NCI-H2196 treated with DMSO at 0.1 percent for 48 hours (cell line): ENCODE data around the gene CDIP1.

Source experiments
- DNase-seq: peaks from one replicate; lab custom pipeline; 2025; ENCODE audit not compliant: unreplicated experiment; lab: John Stamatoyannopoulos, UW

The CDIP1 gene

GRCh38 chr16:4539716-4540284 is 1.2 kb upstream of the CDIP1 start:
- DNase-seq, result no peak

DNA sequence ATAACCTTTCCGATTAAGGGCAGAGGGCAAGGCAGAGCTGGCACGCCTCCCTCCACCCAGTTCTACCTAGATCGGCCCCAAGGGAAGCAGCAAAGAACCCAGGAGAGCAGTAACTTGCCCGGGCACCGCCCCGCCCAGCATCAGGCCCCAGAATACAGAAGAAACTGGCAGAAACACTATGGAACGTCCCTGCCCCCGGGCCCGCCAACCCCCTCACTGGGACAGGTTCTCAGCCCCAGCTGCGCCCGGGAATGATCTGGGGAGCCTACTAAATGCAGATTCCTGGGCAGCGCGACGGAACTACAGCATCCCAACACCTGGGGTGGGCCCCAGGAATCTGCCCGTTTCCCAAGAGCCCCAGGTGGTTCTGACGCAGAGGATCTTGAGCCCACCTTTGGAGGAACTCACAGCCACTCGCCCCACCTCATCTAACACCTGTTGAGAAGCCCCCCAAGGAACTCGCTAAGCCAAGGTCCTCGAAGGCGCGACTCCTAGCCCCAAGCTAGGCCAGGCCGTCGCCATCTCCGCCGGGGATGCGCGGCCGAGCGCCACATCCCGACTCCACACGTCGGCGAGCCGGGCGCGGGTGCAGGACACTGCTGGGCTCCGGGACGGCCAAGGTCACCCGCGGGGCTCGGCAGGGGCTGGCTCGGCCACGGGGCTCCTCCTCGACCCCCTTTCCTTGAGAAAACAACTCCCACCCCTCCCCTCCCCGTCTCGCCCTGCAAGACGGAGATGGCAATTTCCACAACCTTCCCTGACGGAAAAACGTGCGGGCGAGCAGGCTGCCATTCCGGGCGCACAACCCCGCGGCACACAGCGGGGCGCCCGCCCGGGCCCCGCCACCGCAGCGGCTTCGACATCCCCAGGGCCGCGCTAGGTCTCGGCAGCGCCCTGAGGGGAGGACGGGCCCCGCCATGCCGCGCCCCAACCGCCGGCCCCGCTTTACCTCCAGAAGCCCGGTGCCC is 913 bp downstream of the CDIP1 start:
- no peak for DNase-seq

DNA sequence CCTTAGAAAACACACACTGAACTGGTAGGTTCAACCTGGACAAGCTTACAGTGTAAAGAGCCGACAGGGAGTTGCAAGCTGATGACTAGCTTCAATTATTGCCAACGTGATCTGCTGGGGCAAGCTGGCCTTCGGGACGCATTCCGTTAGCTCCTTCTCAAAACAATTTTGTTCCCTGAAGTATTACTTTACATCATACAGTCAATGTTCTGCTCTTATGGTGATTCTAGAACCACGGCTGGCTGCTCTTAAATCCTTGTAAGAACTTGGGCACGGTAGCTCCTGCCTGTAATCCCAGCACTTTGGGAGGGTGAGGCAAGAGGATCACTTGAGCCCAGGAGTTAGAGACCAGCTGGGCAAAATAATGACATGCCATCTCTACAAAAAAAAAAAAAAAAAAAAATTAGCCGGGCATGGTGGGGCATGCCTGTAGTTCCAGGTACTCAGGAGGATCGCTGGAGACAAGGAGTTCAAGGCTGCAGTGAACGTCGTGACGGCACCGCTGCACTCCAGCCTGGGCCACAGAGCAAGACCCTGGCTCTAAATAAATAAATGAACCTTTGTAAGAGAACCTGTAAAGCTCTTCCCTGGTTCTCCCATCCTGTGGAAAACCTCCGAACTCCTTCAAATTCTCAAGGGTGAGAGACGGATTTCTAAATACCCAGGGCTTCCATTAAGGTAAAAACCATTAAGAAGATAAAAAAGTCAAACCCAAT is 2.0 kb downstream of the CDIP1 start:
- DNase-seq, result no peak

DNA sequence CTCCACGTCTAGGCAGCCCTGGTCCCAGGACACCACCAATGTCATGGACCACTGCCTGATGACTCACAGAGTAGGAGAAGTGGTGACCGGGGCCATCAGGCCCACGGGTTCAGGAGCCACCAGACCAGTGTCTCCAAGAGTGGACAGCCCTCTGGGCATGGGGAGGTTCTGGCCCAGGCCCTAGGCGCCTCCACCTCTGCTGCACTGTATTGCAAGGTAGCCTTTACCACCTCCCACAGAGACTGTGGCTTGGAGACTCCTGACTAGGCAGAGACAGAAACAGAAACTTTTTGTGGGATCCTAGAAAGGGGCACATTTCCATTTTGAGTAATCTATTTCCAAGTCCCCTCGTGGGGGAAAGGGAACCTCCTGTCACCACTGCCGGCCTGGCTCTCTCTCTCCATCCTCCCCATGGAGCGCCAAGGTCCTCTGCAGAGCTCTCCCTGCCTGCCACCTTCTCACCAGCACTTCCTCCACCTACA is 2.9 kb downstream of the CDIP1 start:
- no peak for DNase-seq

DNA sequence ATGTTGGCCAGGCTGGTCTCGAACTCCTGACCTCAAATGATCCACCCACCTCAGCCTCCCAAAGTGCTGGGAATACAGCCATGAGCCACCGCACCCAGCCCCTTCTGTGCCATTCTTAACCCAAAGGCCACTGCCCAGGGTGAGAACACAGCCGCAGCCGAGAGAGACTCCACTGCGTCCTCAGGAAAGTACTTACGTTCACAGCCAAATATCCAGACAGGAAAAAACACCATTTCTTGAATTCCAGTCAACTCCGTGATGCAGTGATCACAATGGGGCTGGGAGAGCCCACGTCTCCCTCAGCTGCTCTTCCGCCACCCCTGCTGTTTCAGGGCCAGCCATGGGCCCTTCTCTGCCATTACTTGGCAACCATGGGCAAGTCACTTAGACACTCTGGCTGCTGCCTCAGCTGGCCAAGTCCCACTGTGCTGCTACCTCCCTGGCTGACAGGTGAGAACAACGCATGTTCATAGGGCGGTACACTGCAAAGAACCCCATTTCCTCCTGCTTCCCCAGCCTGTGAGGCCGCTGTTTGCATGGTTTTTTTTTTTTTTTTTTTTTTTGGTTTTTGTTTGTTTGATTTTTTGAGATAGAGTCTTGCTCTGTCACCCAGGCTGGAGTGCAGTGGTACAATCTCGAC is 4.3 kb downstream of the CDIP1 start:
- DNase-seq, result no peak

- no peak for DNase-seq
Observed at GRCh38 chr16:4533490-4533889, 5.1 kb downstream of the CDIP1 start.

DNA sequence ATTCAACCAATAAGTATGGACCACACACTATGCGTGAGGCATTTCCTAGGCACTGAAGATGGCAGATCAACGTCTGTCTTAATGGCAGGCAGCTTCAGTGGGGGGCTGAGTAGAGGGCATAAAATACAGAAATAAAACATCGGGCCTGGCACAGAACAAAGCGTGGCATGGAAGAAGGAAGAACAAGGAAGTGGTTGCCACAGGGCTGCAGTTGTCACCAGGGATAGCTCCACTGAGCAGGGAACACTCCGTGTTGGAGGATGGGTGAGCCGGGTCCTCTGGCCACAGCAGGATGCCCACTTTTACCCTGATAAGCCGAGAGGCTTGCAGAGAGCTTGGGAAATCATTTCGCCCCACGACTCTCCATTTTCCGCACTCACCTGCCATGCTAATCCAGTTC is 6.3 kb downstream of the CDIP1 start:
- DNase-seq, result no peak

DNA sequence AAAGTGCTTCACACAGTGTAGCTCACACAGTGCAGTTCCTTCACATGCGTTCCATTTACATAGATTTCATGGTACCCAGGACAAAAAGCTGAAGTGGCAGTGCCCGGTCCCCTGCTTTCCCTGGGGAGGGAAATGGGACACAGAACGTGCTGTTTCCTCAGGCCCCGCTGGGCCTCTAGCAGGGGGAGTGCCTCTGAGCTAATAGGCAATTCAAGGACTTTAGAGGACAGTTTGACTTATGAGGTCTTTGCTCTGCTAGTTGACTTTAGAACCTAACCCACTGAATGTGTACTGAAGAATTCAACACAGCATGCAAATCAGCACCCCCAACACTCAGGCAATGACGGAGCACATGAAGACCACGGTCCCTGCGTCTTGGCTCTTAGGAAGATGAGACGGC is 6.8 kb downstream of the CDIP1 start:
- no peak for DNase-seq

- DNase-seq, result no peak
Observed at GRCh38 chr16:4529085-4530060, 9.2 kb downstream of the CDIP1 start.

DNA sequence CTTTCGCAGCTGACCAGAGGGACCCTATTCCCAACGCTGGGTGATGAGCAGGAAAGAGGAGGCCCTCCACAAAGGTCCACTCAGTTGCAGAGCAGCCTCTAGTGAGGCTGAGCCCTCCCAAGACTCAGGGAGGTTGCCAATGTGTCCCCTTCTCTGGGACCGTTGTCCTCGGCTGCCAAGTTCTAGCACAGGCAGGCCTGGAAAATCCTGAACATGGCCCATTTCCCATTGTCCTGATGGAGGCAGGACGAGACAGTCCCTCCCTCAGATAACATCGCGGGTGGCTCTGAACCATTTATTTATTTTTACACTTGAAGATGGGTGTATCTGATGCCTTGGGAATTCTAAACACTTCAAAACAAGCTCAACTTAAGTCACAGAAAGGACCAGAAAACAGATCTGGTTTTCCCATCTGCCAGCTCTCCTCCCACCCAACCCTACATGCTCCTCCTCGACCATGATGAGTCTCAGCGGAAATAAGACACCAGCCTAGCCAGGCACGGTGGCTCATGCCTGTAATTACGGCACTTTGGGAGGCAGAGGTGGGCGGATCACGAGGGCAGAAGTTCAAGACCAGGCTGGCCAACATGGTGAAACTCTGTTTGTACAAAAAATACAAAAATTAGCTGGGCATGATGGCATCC is 12.8 kb downstream of the CDIP1 start:
- no peak for DNase-seq

DNA sequence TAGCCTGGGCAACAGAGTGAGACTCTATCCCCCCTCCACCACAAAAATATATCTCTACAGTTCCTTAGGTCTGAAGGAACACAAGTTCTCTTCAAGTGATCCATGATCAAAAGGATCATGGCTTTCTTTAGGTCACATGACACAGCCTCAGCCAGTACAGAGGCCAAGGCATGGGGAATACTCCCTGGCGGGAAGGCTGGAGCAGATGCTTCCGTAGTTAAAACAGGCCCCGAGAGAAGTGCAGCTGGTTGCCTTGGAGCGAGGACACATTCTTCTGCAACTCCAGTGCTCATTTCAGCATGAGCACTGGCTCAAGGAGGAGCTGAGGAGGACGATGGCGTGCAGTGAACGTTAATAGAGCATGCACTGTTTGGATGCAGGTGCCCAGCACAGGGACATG is 13.5 kb downstream of the CDIP1 start:
- no peak for DNase-seq

DNA sequence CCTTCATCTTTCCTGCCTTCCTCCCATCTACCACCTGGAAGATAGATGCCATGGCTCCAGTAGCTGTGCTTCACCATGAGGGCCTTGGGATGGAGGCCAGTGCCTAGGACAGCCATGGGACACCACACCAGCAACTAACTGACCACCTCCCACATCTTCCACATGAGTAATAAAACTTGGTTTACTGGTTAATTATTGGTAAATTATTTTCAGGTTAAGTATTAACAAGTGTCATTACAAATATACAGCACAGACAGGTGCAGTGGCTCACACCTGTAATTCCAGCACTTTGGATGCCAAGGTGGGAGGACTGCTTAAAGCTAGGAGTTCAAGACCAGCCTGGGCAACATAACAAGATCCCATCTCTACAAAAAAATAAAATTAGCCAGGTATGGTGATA is 14.0 kb downstream of the CDIP1 start:
- DNase-seq, result no peak

GRCh38 chr16:4523686-4524085 is 14.9 kb downstream of the CDIP1 start:
- DNase-seq, result no peak

DNA sequence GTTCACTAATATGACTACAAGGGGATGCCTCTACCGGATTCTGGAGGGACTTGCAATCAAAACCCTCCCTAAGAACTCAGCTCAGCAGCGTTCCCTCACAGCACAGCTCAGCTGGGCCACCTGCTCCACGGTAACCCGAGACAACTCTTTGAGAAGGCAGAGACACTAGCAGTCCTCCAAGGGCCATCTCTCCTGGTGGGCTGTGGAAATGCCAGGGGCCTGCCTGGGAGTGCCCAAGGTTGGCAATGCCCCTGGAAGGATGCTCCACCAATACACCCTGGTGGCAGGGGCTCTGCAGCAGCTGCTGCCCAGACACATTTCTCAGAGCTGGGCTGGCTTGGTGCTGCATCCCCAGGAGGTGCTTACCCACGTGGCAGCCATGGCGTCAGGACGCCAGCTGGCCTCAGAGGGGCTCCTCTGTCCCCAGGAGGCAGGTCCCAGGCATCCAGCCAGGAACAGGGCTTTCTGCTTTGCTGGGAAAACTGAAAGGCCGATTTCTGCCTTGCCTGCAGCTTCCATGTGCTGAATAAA is 16.5 kb downstream of the CDIP1 start:
- peak; percentile 66 for DNase-seq

DNA sequence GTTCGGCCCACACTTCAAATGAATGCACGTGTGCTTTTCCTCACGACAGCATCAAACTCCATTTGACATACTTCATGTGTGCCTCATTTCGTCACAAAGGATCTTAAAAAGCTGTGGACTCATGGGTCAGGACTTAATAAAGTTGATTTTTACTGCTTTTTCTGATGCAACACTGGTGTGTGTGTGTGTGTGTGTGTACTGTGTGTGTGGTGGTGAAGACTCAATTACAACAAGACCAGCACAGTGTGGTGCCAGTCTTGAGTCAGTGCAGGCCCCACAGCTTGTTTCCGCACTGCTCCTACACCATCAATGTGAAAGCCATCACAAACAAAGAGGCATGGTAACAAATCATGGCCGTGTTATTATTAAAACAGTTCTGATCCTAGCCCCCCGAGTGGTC is 17.7 kb downstream of the CDIP1 start:
- DNase-seq, result no peak

DNA sequence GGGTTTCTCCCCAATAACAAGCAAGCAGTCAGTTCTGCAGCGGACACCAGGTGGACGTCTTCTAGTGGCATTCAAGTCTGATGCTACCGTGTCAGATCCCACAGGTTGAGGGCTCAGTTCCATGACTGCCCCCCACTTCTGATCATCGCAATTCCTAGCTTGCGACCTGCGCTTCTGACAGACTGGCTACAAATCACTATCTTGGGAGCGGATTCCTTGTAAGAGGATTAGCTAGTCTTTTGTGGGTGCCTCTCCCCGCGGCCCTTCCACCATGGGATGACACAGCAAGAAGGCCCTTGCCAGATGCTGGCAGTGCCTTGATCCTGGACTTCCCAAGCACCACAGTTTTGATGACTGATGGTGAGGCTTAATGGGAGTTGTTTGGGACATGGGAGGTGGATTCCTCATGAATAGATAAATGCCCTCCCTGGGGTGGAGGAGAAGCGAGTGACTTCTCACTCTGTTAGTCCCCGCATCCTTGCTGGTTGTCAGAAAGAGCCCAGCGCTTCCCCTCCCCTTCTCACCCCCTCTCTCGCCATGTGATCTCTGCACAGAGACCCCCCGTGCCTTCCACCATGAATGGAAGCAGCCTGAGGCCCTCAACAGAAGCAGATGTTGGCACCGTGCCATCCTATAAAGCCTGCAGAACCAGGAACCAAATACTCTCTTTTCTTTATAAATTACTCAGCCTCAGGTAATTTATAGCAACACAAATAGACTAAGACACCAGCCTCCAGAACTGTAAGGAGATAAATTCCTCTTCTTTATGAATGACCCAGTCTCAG is 19.1 kb downstream of the CDIP1 start:
- no peak for DNase-seq

GRCh38 chr16:4517812-4518680 is 20.5 kb downstream of the CDIP1 start:
- DNase-seq, result no peak
